H7 (cell line): ENCODE measurements around the gene ACTN4. TPM values are rescaled to one million over a fixed set of nuclear protein-coding genes. Genes with fewer than 3 reads are reported as not detected.

Experiments
- DNase-seq: peaks from one replicate; pipeline ENCODE4 v3.0.0; 2012
- H3K27me3 ChIP-seq: 2 replicates; pipeline ENCODE4 v1.6.0; 2011; ENCODE audit warnings: mild to moderate bottlenecking, low read length; ENCODE audit not compliant: control insufficient read depth, insufficient read depth
- H3K36me3 ChIP-seq: replicated peaks from 2 replicates; pipeline ENCODE4 v1.5.1; 2011; ENCODE audit warnings: low read length; ENCODE audit not compliant: control insufficient read depth, insufficient read depth
- H3K4me3 ChIP-seq: 2 replicates; pipeline ENCODE4 v1.5.1; 2011; ENCODE audit warnings: low read depth, mild to moderate bottlenecking, control low read depth, low read length, moderate library complexity; ENCODE audit not compliant: insufficient read depth
- total RNA-seq: library from RNA; depleted of rRNA; stranded (reverse); fragments of >200 nt; shearing (Covaris generic); gene quantifications from 2 replicates; pipeline ENCODE4 v1.2.3, GENCODE V29; 2014

Gene ACTN4
- total RNA-seq, 1 experiment from 2014 or later: 226 TPM

DNA sequence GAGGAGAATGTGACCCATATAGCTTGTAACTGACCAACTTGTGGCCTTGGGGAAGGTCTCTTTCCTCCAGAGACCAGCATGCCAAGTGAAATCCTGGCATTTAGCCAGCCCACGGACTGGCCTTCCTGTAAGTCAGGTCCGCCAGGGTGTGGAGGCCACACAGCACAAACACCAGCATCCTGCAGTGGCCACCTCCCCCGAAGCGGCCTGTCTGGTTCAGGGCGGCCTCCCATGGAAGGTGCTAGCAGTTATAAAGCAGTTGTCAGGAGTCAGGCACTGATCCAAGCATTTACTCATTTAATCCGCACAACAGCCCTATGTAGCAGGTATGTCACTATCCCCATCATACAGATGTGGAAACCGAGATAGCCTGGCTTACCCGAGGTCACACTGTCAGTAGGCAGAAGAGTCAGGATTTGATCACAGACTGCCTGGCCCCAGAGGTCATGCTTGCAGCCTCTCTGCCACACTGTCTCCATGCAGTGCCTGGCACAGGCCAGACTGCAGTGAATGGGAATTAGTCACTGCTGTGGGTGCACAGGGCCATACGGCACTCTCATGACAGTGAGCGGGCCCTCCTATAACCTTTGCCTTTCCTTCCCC, 60.2 kb downstream of the ACTN4 start:
- Histone ChIP-seq H3K36me3 (peaks cover 88% of the 10 kb centered on the region), H3K4me3 (no peak overlapping the region)
- no peak for DNase-seq

GRCh38 chr19:38708413-38709024, 61.1 kb downstream of the ACTN4 start:
- Histone ChIP-seq H3K36me3 (peaks cover 89% of the 10 kb centered on the region), H3K27me3 (no peaks in the 10 kb centered on the region), H3K4me3 (no peak overlapping the region)
- DNase-seq: no peak

More for the DNA sequence above, 60.2 kb downstream of the ACTN4 start:
- no peaks in the 10 kb centered on the region for H3K27me3 ChIP-seq

DNA sequence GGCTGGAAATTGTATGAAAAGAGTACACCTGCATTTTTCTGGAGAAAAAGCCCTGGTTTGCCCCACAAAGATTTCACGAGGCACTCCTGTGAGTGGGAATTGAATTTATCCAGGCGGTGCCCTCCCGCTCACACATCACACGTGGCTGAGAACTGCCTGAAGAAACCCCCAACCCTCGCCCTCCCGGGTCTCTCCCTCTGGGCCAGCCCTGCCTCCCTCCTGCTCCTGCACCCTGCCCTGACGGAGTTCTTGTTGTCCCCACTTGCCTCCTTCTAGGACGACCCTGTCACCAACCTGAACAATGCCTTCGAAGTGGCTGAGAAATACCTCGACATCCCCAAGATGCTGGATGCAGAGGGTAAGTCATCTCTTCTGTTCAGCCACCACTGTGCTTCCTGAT, 61.7 kb downstream of the ACTN4 start:
- Histone ChIP-seq H3K27me3 (no peaks in the 10 kb centered on the region), H3K36me3 (peaks cover 89% of the 10 kb centered on the region), H3K4me3 (no peak overlapping the region)
- DNase-seq: no peak

- Histone ChIP-seq H3K4me3 (no peak overlapping the region), H3K36me3 (peaks cover 89% of the 10 kb centered on the region), H3K27me3 (no peaks in the 10 kb centered on the region)
- no peak for DNase-seq
These were observed 62.4 kb downstream of the ACTN4 start for GRCh38 chr19:38709671-38710415.

DNA sequence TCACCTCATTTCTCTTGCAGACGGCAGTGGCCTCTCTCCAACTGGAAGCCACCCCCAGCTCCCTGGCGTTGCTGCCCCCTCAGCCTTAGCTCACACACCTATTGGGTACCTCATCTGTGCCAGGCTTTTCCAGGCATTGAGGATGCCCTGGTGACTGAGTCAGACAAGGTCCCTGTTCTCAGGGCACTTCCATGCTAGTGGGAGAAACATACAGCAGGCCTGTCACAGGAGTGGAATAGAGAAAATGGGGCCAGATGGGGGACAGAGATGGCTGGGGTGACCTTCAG, 62.9 kb downstream of the ACTN4 start:
- Histone ChIP-seq H3K4me3 (no peak overlapping the region), H3K36me3 (peaks cover 86% of the 10 kb centered on the region), H3K27me3 (no peaks in the 10 kb centered on the region)
- DNase-seq: no peak

DNA sequence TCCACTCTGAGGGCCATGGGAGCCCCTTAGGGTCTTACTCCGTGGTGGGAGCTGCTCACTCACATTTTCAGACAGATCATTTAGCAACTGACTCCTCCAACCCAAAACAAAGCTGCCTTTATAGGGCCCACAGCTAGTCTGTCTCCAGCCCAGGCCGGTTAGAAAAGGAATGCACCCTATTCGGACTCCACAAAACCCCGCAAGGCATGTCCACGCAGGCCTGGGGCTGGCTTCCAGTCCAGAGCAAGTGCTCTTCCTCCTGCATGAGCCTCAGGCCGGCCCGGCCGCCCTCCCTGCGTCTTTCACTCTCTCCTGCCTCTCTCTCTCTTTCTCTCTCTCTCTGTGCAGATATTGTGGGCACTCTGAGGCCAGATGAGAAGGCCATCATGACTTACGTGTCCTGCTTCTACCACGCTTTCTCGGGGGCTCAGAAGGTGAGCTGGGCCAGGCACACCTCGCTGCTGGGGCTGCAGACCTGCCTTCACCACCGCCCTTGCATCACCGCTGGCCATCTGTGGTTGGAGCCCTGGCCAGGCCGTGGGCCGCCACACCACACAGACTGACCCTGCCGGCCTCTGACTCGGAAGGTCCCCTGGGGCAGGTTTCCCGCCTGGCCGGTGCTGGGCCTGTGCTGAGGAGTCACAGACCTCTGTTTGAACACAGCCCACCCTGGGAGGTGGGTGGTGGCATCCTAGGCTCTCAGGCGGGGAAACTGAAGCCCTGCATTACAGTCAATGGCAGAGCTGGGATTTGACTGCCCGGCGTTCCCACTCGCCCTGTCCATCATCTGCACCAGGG, 63.7 kb downstream of the ACTN4 start:
- DNase-seq: no peak
- no peak overlapping the region for H3K4me3 ChIP-seq
- no peaks in the 10 kb centered on the region for H3K27me3 ChIP-seq
- peaks cover 81% of the 10 kb centered on the region for H3K36me3 ChIP-seq

DNA sequence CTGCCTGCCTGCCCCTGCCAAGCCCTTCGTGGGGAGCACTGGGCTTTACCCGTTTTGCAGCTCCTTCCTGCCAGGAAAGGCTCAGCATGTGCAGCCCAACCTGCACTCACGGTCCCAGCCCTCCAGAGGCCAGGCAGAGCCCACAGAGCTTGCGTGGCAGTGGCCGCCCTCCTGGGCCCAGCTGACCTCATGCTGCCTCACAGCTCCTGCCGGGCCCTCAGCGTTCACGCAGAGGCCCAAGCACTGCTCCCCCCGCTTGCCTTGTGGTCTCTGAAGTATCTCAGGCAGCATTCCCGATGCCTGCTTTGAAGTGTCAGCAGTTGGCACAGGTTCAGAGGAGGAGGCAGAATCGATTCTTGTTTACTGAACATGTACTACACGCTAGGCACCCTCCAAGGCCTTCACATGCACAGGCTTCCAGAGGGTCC, 64.3 kb downstream of the ACTN4 start:
- DNase-seq: no peak
- Histone ChIP-seq H3K27me3 (no peaks in the 10 kb centered on the region), H3K36me3 (peaks cover 80% of the 10 kb centered on the region), H3K4me3 (no peak overlapping the region)

- Histone ChIP-seq H3K4me3 (no peak overlapping the region), H3K27me3 (no peaks in the 10 kb centered on the region), H3K36me3 (peaks cover 76% of the 10 kb centered on the region)
- no peak for DNase-seq
These were observed 64.8 kb downstream of the ACTN4 start for GRCh38 chr19:38712161-38712748.

DNA sequence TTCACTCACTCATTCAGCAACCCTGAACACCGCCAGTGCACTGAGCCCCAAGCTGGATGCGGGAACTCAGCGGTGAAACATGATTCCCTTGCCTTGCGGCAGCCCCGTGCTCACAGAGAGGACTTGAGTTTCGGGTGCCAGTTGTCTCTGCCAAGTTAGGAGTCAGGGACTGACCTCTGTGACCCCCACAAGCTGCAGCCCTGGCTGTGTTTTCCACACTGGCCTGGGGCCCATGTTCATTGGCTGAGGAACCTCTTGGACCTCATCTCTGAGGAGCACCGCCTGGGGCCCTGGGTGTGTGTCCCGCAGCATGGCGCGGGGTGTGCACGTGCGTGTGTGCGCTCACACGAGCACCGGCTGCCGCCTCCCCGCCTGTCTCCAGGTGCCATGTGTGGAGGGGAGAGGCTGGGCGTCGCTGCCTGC, 65.8 kb downstream of the ACTN4 start:
- H3K36me3 ChIP-seq: peaks cover 75% of the 10 kb centered on the region
- no peak for DNase-seq
- no peaks in the 10 kb centered on the region for H3K27me3 ChIP-seq
- H3K4me3 ChIP-seq: no peak overlapping the region

DNA sequence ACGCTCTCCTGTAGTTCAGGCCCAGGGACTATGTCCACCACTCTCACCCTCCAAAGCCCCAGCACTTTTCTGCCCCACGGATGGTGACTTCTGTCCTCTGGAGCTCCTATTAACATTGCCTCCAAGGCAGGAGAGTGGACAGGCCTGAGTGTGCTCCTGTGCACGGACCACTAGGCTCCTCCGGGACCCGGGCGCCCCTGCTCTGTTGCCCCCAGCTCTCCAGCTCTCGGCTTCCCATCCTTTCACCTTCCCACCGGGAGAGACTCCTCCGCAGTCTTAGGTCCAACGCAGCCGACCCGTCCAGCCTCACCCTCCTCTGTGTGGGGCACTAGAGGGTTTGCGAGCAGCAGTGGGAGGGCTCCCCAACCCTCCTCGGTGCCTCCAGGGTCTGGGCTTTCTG, 66.4 kb downstream of the ACTN4 start:
- H3K27me3 ChIP-seq: no peaks in the 10 kb centered on the region
- peaks cover 73% of the 10 kb centered on the region for H3K36me3 ChIP-seq
- no peak overlapping the region for H3K4me3 ChIP-seq
- DNase-seq: no peak

GRCh38 chr19:38714354-38714778, 66.9 kb downstream of the ACTN4 start:
- no peak for DNase-seq
- Histone ChIP-seq H3K4me3 (no peak overlapping the region), H3K36me3 (peaks cover 72% of the 10 kb centered on the region), H3K27me3 (no peaks in the 10 kb centered on the region)

DNA sequence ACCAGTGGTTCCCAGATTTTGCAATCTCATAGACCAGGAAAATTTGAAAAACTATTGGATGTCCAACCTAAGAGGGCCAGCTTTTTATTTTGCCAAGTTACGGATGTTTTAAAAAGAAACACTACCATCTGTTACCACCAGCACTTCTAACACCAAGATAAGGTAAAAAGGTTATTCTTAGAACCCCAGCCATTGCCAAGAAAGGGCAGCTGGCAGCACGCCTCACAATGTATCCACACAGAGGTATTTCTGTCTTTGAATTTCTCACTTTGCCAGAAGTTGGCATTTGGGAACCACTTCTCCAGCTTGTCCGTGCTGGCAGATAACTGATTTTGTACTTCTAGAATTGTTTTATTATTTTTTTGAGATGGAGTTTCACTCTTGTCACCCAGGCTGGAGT, 68.1 kb downstream of the ACTN4 start:
- no peaks in the 10 kb centered on the region for H3K27me3 ChIP-seq
- H3K4me3 ChIP-seq: no peak overlapping the region
- H3K36me3 ChIP-seq: peaks cover 70% of the 10 kb centered on the region
- DNase-seq: no peak

- Histone ChIP-seq H3K27me3 (no peaks in the 10 kb centered on the region), H3K36me3 (peaks cover 71% of the 10 kb centered on the region), H3K4me3 (no peak overlapping the region)
- no peak for DNase-seq
These were observed 69.6 kb downstream of the ACTN4 start for GRCh38 chr19:38717051-38717450.

DNA sequence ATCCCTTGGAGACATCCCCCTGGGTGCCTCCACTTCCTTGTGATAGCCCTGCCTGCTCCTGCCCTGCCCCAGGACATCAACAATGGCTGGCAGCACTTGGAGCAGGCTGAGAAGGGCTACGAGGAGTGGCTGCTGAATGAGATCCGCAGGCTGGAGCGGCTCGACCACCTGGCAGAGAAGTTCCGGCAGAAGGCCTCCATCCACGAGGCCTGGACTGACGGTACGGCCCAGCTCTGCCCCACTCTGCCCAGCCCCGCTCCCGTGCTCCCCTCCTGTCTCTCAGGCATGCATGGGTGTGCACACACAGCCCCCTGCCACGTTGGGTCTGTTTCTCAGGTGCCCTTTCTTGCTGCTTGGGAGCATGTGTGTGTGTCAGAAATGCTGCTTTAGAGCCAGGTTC, 70.4 kb downstream of the ACTN4 start:
- H3K36me3 ChIP-seq: peaks cover 70% of the 10 kb centered on the region
- no peak overlapping the region for H3K4me3 ChIP-seq
- no peaks in the 10 kb centered on the region for H3K27me3 ChIP-seq
- no peak for DNase-seq
